Uterus (tissue), 4 donors: ENCODE results near the gene NHP2. TPM values are rescaled to one million over a fixed set of nuclear protein-coding genes. Genes with fewer than 3 reads are reported as not detected.
A peak's percentile ranks its signal among the peaks of the same experiment; 100 is the strongest.

Source experiments
- DNase-seq, 2 donors: peaks; one replicate each; pipeline ENCODE4 v3.0.0-alpha.2; 2019 to 2020
- H3K27ac ChIP-seq, 2 donors: fragments of 200-600 bp; sonication (generic); 1 replicate in 1 of 2; 2 replicates in 1 of 2; pipeline ENCODE4 v1.5.1; 2016 to 2018
- H3K27me3 ChIP-seq, 2 donors: fragments of 200-600 bp; sonication (generic); one replicate each; pipeline ENCODE4 v1.5.1; 2018 to 2019; ENCODE audit warnings: control low read depth in 1 of 2
- H3K36me3 ChIP-seq, 2 donors: fragments of 200-600 bp; sonication (generic); one replicate each; pipeline ENCODE4 v1.5.1; 2019; ENCODE audit warnings: control low read depth in 1 of 2
- H3K4me1 ChIP-seq, 2 donors: fragments of 200-600 bp; sonication (generic); one replicate each; pipeline ENCODE4 v1.5.1; 2018 to 2019; ENCODE audit warnings: control low read depth in 1 of 2
- H3K4me3 ChIP-seq, 2 donors: fragments of 200-600 bp; sonication (generic); 1 replicate in 1 of 2; 2 replicates in 1 of 2; pipeline ENCODE4 v1.5.1; 2018 to 2019; ENCODE audit warnings: mild to moderate bottlenecking in 1 of 2
- H3K9me3 ChIP-seq, 2 donors: fragments of 200-600 bp; sonication (generic); one replicate each; pipeline ENCODE4 v1.5.1; 2019; ENCODE audit warnings: control low read depth in 1 of 2
- CTCF ChIP-seq, 4 experiments: fragments of 200-600 bp in 2 of 4; fragments of 450-650 bp in 2 of 4; sonication (generic) in 2 of 4; IDR thresholded peaks; one replicate each; pipeline ENCODE4 v1.5.1; 2016 to 2019; ENCODE audit warnings: antibody characterized with exemption in 4 of 4, mild to moderate bottlenecking in 2 of 4, moderate library complexity in 1 of 4
- POLR2A ChIP-seq, 2 donors: fragments of 450-650 bp; IDR thresholded peaks; one replicate each; pipeline ENCODE4 v1.6.1; 2016; ENCODE audit warnings: antibody characterized with exemption in 2 of 2, mild to moderate bottlenecking in 1 of 2, moderate library complexity in 1 of 2
- intact Hi-C: fragments of 100-400 bp; cut with DNase I; formaldehyde crosslinking; loops from one replicate; pipeline ENCODE4 v1.15.1; 2023; ENCODE audit warnings: low total_unique reads
- total RNA-seq, 4 donors: library from RNA; depleted of rRNA in 3 of 4; stranded (reverse); fragments of >200 nt in 3 of 4; gene quantifications; one replicate each; pipeline versions ENCODE4 v1.1.0 to v1.2.4, GENCODE V29; 2014 to 2023
- donor health status: DM: yes; HTN: yes; CAD: no.

Gene NHP2
- total RNA-seq, 4 donors from 2014 or later: 83.4 to 180 (median 147) TPM

- no peak overlapping the region for H3K4me3 ChIP-seq
- no peaks in the 10 kb centered on the region for H3K36me3 ChIP-seq
- H3K27ac ChIP-seq: no peak overlapping the region
- intact Hi-C loops: no loop called here
- H3K4me1 ChIP-seq: peaks cover 0 to 11% of the 10 kb centered on the region in 2 donors
- no peak for DNase-seq
- H3K27me3 ChIP-seq: no peaks in the 10 kb centered on the region
- TF ChIP-seq CTCF (IDR thresholded peaks at IDR 0.05) (no peak), POLR2A (IDR thresholded peaks at IDR 0.05) (no peak)
- no peaks in the 10 kb centered on the region for H3K9me3 ChIP-seq
Observed at GRCh38 chr5:178115814-178116142, 37.9 kb downstream of the NHP2 start.

GRCh38 chr5:178115136-178115813 lies 38.4 kb downstream of the NHP2 start:
- Histone ChIP-seq H3K4me1 (peaks cover 0 to 11% of the 10 kb centered on the region in 2 donors), H3K27ac (no peak overlapping the region), H3K36me3 (no peaks in the 10 kb centered on the region), H3K4me3 (no peak overlapping the region), H3K9me3 (no peaks in the 10 kb centered on the region), H3K27me3 (no peaks in the 10 kb centered on the region)
- DNase-seq: no peak
- TF ChIP-seq CTCF (IDR thresholded peaks at IDR 0.05) (no peak), POLR2A (IDR thresholded peaks at IDR 0.05) (no peak)
- intact Hi-C loops: no loop called here

- Histone ChIP-seq H3K4me1 (peaks cover 0 to 11% of the 10 kb centered on the region in 2 donors), H3K27me3 (no peaks in the 10 kb centered on the region), H3K36me3 (no peaks in the 10 kb centered on the region), H3K27ac (no peak overlapping the region), H3K9me3 (no peaks in the 10 kb centered on the region), H3K4me3 (no peak overlapping the region)
- no peak for TF ChIP-seq CTCF (IDR thresholded peaks at IDR 0.05)
- TF ChIP-seq POLR2A (IDR thresholded peaks at IDR 0.05): no peak
- intact Hi-C loops: no loop called here
- DNase-seq: no peak
Observed at GRCh38 chr5:178114325-178115135, 39.2 kb downstream of the NHP2 start.

- Histone ChIP-seq H3K9me3 (no peaks in the 10 kb centered on the region), H3K36me3 (no peaks in the 10 kb centered on the region), H3K27me3 (no peaks in the 10 kb centered on the region), H3K4me3 (peak overlapping the region in 1 of 2 donors; percentile 2), H3K4me1 (peaks cover 0 to 11% of the 10 kb centered on the region in 2 donors), H3K27ac (no peak overlapping the region)
- TF ChIP-seq POLR2A (IDR thresholded peaks at IDR 0.05) (no peak), CTCF (IDR thresholded peaks at IDR 0.05) (no peak)
- intact Hi-C loops: no loop called here
- no peak for DNase-seq
Observed at GRCh38 chr5:178113841-178114324, 39.8 kb downstream of the NHP2 start.
